Measurements from ENCODE around the gene ZSCAN29.

GRCh38 chr15:43403616-43404015 lies 32.8 kb upstream of the ZSCAN29 start:
- TF ChIP-seq, protein P1, sequence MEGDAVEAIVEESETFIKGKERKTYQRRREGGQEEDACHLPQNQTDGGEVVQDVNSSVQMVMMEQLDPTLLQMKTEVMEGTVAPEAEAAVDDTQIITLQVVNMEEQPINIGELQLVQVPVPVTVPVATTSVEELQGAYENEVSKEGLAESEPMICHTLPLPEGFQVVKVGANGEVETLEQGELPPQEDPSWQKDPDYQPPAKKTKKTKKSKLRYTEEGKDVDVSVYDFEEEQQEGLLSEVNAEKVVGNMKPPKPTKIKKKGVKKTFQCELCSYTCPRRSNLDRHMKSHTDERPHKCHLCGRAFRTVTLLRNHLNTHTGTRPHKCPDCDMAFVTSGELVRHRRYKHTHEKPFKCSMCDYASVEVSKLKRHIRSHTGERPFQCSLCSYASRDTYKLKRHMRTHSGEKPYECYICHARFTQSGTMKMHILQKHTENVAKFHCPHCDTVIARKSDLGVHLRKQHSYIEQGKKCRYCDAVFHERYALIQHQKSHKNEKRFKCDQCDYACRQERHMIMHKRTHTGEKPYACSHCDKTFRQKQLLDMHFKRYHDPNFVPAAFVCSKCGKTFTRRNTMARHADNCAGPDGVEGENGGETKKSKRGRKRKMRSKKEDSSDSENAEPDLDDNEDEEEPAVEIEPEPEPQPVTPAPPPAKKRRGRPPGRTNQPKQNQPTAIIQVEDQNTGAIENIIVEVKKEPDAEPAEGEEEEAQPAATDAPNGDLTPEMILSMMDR (IDR thresholded peaks at IDR 0.05): no peak
- TF ChIP-seq SIN3A (IDR thresholded peaks at IDR 0.05; ENCODE audit: borderline replicate concordance, insufficient read depth, low read depth, low read length): no peak
